ENCODE measurements around the gene THOC6. TPM values are rescaled to one million over a fixed set of nuclear protein-coding genes. Genes with fewer than 3 reads are reported as not detected.

Gene THOC6
- total RNA-seq, 4 donors from 2014 or later = 16.5 to 19.1 (median 17.6) TPM

DNA sequence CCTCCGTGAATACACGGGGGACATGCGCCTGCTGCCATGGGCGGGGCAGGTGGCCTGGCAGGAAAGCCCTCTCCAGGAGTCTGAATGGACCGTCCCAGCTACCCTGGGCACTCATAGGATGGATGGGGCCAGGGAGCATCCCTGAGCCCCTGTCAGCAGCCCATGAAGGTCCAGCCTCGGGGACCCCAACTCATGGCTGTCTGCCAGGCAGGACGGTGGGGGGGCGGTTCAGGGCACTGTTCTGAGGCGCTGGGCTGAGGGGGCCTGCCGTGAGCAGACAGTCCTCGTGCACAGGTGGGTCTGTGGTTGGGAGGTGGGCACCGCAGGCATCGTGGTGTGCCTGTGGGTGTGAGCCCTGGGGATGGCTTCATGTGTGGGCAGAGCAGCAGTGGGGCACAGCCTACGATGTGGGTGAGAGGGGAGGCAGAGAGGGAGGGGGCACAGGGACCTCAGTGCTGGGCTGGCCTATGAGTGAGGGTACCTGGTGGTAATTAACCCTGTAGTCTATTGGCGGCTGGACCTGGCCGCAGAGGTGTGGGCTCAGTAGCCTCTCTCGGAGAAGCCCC is 37.1 kb upstream of the THOC6 start:
- intact Hi-C loops (cut with DNase I) = no loop called here
- peaks cover 3 to 10% of the 10 kb centered on the region in 2 donors for H3K4me1 ChIP-seq
- 77 to 78% methylated on average over 12 of the region's 17 CpGs for WGBS, 2 donors
- no peaks in the 10 kb centered on the region for H3K36me3 ChIP-seq
- no peak overlapping the region for H3K27ac ChIP-seq
- no peak overlapping the region for H3K4me3 ChIP-seq (replicated peaks in 1 of 3)
- H3K27me3 ChIP-seq = no peaks in the 10 kb centered on the region
- TF ChIP-seq POLR2A (IDR thresholded peaks at IDR 0.05) = no peak
- TF ChIP-seq, protein P1, sequence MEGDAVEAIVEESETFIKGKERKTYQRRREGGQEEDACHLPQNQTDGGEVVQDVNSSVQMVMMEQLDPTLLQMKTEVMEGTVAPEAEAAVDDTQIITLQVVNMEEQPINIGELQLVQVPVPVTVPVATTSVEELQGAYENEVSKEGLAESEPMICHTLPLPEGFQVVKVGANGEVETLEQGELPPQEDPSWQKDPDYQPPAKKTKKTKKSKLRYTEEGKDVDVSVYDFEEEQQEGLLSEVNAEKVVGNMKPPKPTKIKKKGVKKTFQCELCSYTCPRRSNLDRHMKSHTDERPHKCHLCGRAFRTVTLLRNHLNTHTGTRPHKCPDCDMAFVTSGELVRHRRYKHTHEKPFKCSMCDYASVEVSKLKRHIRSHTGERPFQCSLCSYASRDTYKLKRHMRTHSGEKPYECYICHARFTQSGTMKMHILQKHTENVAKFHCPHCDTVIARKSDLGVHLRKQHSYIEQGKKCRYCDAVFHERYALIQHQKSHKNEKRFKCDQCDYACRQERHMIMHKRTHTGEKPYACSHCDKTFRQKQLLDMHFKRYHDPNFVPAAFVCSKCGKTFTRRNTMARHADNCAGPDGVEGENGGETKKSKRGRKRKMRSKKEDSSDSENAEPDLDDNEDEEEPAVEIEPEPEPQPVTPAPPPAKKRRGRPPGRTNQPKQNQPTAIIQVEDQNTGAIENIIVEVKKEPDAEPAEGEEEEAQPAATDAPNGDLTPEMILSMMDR (IDR thresholded peaks at IDR 0.05) = no peak
- DNase-seq = no peak
- no peaks in the 10 kb centered on the region for H3K9me3 ChIP-seq

DNA sequence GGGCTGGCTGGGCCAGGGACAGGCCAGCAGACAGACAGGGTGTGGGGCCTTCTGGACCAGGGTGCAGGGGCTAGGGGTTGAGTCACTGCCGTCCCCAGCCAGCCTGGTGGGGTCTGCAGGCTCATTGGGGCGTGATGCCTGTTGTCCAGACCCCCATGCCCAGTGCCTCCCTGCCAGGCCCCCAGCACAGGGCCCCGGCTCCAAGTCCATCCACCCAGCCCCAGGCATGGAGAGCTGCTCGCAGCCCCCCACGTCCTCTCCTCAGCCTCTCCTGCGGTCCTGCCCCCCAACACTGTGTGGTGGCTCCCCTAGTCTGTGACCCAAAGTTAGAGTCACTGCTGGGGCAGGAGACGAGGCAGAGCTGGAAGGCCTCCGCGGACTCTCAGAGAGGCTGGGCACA is 36.5 kb upstream of the THOC6 start:
- 88 to 89% methylated on average over 7 to 8 of the region's 9 CpGs for WGBS, 2 donors
- H3K4me1 ChIP-seq = peaks cover 3 to 10% of the 10 kb centered on the region in 2 donors
- H3K27me3 ChIP-seq = no peaks in the 10 kb centered on the region
- DNase-seq = no peak
- TF ChIP-seq, protein P1 (IDR thresholded peaks at IDR 0.05) = no peak
- TF ChIP-seq POLR2A (IDR thresholded peaks at IDR 0.05) = no peak
- no peak overlapping the region for H3K4me3 ChIP-seq (replicated peaks in 1 of 3)
- H3K36me3 ChIP-seq = no peaks in the 10 kb centered on the region
- no peak overlapping the region for H3K27ac ChIP-seq
- intact Hi-C loops (cut with DNase I) = no loop called here
- no peaks in the 10 kb centered on the region for H3K9me3 ChIP-seq

DNA sequence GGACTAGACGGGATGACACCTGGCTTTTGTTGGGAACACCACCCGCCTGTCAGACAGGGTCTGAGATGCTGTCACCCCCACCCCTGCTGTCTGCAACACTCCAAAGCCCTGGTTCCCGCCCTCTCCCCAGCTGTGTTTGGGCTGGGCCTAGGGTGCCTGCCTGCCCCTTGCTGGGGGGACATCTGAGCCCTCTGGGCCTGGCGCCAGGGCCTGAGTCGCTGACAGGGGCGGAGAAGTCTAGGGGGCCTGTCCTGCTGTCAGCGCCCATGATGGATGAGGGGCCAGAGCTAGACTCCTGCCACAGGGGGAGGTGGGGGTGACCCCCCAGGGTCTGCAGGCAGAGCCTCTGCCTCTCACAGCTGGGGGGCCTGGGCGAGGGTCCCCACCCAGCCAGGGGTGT is 36.0 kb upstream of the THOC6 start:
- Histone ChIP-seq H3K4me1 (peaks cover 3 to 10% of the 10 kb centered on the region in 2 donors), H3K4me3 (replicated peaks in 1 of 3) (no peak overlapping the region), H3K9me3 (no peaks in the 10 kb centered on the region), H3K36me3 (no peaks in the 10 kb centered on the region), H3K27me3 (no peaks in the 10 kb centered on the region), H3K27ac (no peak overlapping the region)
- TF ChIP-seq, protein P1 (IDR thresholded peaks at IDR 0.05) = no peak
- no peak for TF ChIP-seq POLR2A (IDR thresholded peaks at IDR 0.05)
- intact Hi-C loops (cut with DNase I) = no loop called here
- no peak for DNase-seq
- whole genome bisulfite sequencing, 2 donors = 73 to 75% methylated on average over 3 to 8 of the region's 8 CpGs

DNA sequence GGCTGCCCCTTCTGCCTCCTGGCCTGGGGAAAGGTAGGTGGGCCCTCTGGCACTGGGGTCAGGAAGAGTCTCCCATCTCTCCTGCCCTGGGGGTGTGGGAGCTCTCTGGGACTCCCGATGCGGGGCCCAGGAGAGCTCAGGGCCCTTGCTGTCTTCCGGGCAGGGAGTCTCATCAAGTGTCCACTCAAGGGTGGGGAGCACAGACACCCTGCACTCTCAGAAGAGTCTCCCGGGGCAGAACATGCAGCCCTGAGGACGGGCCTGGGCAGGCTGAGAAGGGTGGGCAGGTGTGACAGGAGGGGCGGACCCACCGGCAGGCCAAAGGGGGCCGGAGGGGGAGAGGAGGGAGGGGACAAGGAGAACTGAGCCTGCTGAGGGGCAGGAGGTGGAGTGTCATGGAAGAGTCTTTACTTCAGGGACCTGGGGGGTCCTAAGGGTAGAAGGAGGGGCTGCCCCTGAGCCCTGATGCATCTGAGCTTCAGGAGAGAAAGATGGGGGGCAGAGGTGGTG is 35.2 kb upstream of the THOC6 start:
- intact Hi-C loops (cut with DNase I) = no loop called here
- H3K9me3 ChIP-seq = no peaks in the 10 kb centered on the region
- TF ChIP-seq POLR2A (IDR thresholded peaks at IDR 0.05) = no peak
- TF ChIP-seq, protein P1 (IDR thresholded peaks at IDR 0.05) = no peak
- WGBS, 2 donors = 40% methylated on average over 5 of the region's 8 CpGs
- no peaks in the 10 kb centered on the region for H3K36me3 ChIP-seq
- H3K4me1 ChIP-seq = peaks cover 3 to 5% of the 10 kb centered on the region in 2 donors
- DNase-seq = no peak
- H3K27ac ChIP-seq = no peak overlapping the region
- H3K27me3 ChIP-seq = no peaks in the 10 kb centered on the region
- no peak overlapping the region for H3K4me3 ChIP-seq (replicated peaks in 1 of 3)

DNA sequence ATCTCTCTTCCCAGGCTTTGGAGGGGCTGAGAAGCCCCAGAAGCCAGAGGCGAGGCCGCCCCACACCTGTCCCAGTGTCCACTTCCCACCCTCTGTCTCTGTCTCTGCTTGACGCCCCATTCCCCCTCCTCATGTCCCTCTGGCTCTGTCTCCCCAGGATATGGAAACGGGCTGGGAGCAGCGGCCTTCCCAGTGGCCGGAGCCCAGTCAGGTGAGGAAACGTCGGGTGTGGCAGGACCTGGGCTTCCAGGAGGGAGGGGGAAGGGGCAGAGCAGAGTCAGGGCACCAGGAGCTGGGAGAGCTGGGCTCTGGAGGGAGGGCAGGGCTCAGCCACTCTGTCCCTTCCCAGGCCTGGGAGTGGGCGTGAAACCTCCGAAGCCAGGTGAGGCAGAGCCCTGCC is 32.9 kb upstream of the THOC6 start:
- 69 to 80% methylated on average over 6 to 10 of the region's 10 CpGs for WGBS, 2 donors
- H3K27me3 ChIP-seq = no peaks in the 10 kb centered on the region

More for the DNA sequence above, 32.9 kb upstream of the THOC6 start:
- Histone ChIP-seq H3K27ac (no peak overlapping the region), H3K4me1 (no peaks in the 10 kb centered on the region), H3K4me3 (replicated peaks in 1 of 3) (no peak overlapping the region), H3K36me3 (no peaks in the 10 kb centered on the region), H3K9me3 (no peaks in the 10 kb centered on the region)
- TF ChIP-seq, protein P1 (IDR thresholded peaks at IDR 0.05) = no peak
- no peak for TF ChIP-seq POLR2A (IDR thresholded peaks at IDR 0.05)
- DNase-seq = no peak
- intact Hi-C loops (cut with DNase I) = no loop called here

Data from thyroid gland (tissue), 4 donors.